ENCODE data around the gene EMP1. TPM values are rescaled to one million over a fixed set of nuclear protein-coding genes. Genes with fewer than 3 reads are reported as not detected.

The EMP1 gene
- total and polyA plus RNA-seq, 2 of the 13 experiments (the other 11 are each of a cell fraction or from before 2014, with no cell fraction given): 0.13 to 0.61 TPM

DNA sequence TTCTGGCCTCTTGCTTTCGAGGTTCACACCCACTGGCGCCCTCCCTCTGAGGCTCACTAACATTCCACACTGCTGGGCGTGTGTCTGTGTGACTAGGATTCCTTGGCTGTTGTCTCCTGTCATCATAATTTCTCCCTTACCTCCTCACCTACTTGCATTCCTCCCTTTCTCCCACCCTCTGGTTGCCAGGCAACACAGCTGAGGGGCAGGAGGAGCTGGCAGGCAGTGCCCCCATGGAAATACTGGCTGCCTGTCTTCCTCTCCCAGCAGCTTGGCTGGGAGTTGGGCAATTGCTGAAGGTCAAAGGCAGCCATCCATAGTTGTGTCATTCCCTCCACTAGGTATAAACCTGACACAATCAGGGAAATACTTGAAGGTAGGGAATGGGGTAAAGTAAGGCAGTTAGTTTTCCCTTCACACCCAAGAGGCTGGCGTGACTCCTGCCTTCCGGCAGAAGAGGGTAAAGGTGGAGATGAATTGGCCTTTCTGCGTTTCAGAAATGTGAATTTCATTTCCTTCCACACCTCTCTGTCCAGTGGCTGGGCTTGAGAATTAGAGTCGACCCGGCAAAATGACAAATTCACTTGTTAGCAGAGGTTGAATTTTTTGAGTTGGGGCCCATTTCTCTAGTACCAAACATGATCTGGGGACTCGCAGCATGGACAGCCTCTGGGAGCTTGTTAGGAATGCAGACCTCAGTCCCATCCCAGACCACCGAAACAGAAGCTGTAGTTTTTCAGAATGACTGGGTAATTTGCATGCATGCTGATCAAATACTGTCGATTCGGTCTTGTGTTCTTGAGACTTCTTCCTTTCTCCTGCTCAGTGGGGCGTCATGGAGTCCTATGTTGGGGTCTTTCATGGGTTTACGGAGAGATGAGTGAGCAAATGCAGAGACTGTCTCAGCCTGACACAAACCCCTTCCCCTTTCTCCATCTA is 24.3 kb upstream of the EMP1 start:
- no TSS peak for BruUV-seq (replicated peaks)
- intact Hi-C loops (cut with micrococcal nuclease; ENCODE audit: unreplicated experiment): no loop called here
- Histone ChIP-seq H3K36me3 (replicated peaks in 1 of 2; ENCODE audit: control insufficient read depth in 1 of 2, insufficient read depth in 2 of 2, low read length in 2 of 2) (no peaks in the 10 kb centered on the region), H3K27ac (ENCODE audit: extremely low read length, insufficient read depth, low read length) (no peak overlapping the region), H2AFZ (ENCODE audit: low read length) (no peak overlapping the region), H3K4me1 (ENCODE audit: insufficient read depth, low read length) (no peaks in the 10 kb centered on the region), H3K27me3 (ENCODE audit: control insufficient read depth in 1 of 2, insufficient read depth in 2 of 2, low read length in 2 of 2) (peaks cover 0 to 37% of the 10 kb centered on the region in 2 experiments; a peak in 2 of 5 replicates), H3K79me2 (ENCODE audit: insufficient read depth, low read length) (no peaks in the 10 kb centered on the region), H4K20me1 (ENCODE audit: insufficient read depth, low read length) (no peaks in the 10 kb centered on the region), H3K4me2 (ENCODE audit: low read depth, low read length) (no peak overlapping the region), H3K4me3 (replicated peaks in 1 of 3; ENCODE audit: insufficient read depth in 1 of 3, low read depth in 2 of 3, low read length in 3 of 3) (no peak overlapping the region), H3K9me3 (ENCODE audit: low read length) (no peaks in the 10 kb centered on the region), H3K9ac (ENCODE audit: insufficient read depth, low read depth, low read length) (no peak overlapping the region)
- in situ Hi-C loops (cut with HindIII; ENCODE audit: extremely low pct_ligation_motif_present, low pct_unique_long_range_greater_than_20kb): no loop called here
- POLR2A ChIA-PET: no interaction called here
- WGBS (ENCODE audit: low lambda C conversion rate): 26% methylated on average over 13 of the region's 14 CpGs
- DNase-seq (ENCODE audit: low spot score) (no peak), FAIRE-seq (no peak), ATAC-seq (no peak)
- CTCF ChIA-PET (ENCODE audit: low intra/inter-chr PET ratio, low total read pairs): no interaction called here
- TF ChIP-seq HNRNPLL (IDR thresholded peaks at IDR 0.05; ENCODE audit: low read depth, low read length, poor library complexity, severe bottlenecking) (no peak), ZNF121 (CRISPR knock-in tag; IDR thresholded peaks at IDR 0.05) (no peak), ZFP41 (CRISPR knock-in tag; IDR thresholded peaks at IDR 0.05; ENCODE audit: borderline replicate concordance) (no peak), YEATS2 (CRISPR knock-in tag; IDR thresholded peaks at IDR 0.05; ENCODE audit: borderline replicate concordance) (no peak), ZFP37 (CRISPR knock-in tag; IDR thresholded peaks at IDR 0.05; ENCODE audit: borderline replicate concordance) (no peak), CEBPB (IDR thresholded peaks at IDR 0.05; ENCODE audit: borderline replicate concordance, low read depth, low read length) (peak; percentile 60; the same call in 1 of the 2 replicates), ZNF644 (CRISPR knock-in tag; IDR thresholded peaks at IDR 0.05; ENCODE audit: low read depth) (no peak), ZMAT5 (CRISPR knock-in tag; IDR thresholded peaks at IDR 0.05; ENCODE audit: borderline replicate concordance, low read depth) (no peak), MNT (IDR thresholded peaks at IDR 0.05) (no peak), KLF16 (CRISPR knock-in tag; IDR thresholded peaks at IDR 0.05) (no peak), CEBPG (CRISPR knock-in tag; IDR thresholded peaks at IDR 0.05) (0 out of 2 replicates have a peak, but pooled peaks have one; percentile 10), SSRP1 (CRISPR knock-in tag; IDR thresholded peaks at IDR 0.05) (no peak)
- TF ChIP-seq, protein P1, sequence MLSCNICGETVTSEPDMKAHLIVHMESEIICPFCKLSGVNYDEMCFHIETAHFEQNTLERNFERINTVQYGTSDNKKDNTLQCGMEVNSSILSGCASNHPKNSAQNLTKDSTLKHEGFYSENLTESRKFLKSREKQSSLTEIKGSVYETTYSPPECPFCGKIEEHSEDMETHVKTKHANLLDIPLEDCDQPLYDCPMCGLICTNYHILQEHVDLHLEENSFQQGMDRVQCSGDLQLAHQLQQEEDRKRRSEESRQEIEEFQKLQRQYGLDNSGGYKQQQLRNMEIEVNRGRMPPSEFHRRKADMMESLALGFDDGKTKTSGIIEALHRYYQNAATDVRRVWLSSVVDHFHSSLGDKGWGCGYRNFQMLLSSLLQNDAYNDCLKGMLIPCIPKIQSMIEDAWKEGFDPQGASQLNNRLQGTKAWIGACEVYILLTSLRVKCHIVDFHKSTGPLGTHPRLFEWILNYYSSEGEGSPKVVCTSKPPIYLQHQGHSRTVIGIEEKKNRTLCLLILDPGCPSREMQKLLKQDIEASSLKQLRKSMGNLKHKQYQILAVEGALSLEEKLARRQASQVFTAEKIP (CRISPR knock-in tag; IDR thresholded peaks at IDR 0.05; ENCODE audit: borderline replicate concordance): no peak
- TF ChIP-seq, protein P2, sequence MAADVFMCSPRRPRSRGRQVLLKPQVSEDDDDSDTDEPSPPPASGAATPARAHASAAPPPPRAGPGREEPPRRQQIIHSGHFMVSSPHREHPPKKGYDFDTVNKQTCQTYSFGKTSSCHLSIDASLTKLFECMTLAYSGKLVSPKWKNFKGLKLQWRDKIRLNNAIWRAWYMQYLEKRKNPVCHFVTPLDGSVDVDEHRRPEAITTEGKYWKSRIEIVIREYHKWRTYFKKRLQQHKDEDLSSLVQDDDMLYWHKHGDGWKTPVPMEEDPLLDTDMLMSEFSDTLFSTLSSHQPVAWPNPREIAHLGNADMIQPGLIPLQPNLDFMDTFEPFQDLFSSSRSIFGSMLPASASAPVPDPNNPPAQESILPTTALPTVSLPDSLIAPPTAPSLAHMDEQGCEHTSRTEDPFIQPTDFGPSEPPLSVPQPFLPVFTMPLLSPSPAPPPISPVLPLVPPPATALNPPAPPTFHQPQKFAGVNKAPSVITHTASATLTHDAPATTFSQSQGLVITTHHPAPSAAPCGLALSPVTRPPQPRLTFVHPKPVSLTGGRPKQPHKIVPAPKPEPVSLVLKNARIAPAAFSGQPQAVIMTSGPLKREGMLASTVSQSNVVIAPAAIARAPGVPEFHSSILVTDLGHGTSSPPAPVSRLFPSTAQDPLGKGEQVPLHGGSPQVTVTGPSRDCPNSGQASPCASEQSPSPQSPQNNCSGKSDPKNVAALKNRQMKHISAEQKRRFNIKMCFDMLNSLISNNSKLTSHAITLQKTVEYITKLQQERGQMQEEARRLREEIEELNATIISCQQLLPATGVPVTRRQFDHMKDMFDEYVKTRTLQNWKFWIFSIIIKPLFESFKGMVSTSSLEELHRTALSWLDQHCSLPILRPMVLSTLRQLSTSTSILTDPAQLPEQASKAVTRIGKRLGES (CRISPR knock-in tag; IDR thresholded peaks at IDR 0.05; ENCODE audit: borderline replicate concordance): no peak

Data from HepG2 (cell line).